ENCODE data around the gene ZER1.
"Not testable (repeated sequence)": the region's sequence is repeated elsewhere in the genome, so short reads cannot be mapped to it uniquely, and the experiment has no call there.

DNA sequence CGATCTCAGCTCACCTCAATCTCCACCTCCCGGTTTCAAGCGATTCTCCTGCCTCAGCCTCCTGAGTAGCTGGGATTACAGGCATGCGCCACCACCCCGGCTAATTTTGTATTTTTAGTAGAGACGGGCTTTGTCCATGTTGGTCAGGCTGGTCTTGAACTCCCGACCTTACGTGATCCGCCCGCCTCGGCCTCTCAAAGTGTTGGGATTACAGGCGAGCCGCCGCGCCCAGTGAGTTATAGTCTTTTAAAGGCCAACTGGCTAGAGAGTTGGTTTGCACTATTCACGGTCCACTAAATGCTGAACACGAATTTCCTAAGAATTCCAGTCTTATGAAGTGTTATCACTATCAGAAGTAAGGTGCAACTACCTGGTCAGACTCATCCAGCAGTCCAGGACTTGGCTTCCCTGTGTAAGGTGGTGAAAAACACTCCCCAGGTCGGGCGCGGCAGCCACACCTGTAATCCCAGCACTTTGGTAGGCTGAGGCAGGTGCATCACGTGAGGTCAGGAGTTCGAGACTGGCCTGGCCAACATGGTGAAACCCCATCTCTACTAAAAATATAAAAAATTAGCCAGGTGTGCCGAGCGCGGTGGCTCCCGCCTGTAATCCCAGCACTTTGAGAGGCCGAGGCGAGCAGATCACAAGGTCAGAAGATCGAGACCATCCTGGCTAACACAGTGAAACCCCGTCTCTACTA, 72.5 kb downstream of the ZER1 start:
- TF ChIP-seq CTCF, POLR2A (IDR thresholded peaks at IDR 0.05): not testable (repeated sequence)

All from body of pancreas (tissue), 4 donors.